AG08395 (cell line): Measurements from ENCODE around the gene AHCYL2.
"Not testable (repeated sequence)": the region's sequence is repeated elsewhere in the genome, so short reads cannot be mapped to it uniquely, and the experiment has no call there.

Source experiments
- DNase-seq: peaks from one replicate; pipeline ENCODE4 v3.0.0; 2012; ENCODE audit warnings: mixed read lengths, low spot score

AHCYL2 gene

DNA sequence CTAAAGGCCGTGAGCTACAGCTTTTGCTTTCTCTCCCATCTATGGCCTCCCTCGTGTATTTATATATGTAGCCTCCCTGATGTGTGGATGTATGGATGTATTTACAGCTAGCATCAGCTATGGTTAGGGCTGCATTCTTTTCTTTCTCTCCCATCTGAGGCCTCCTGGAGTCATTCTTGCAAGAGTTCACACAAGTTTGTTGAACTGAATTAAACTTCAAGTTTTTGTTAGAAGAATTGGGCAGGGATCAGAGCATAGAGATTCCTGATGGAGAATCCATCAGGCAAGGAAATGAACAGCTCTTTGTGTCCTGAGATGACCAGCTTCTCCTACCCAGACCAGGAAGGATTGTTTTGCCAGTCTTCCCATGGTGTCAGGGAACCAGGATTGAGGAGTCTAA, 60.3 kb downstream of the AHCYL2 start:
- no peak for DNase-seq

DNA sequence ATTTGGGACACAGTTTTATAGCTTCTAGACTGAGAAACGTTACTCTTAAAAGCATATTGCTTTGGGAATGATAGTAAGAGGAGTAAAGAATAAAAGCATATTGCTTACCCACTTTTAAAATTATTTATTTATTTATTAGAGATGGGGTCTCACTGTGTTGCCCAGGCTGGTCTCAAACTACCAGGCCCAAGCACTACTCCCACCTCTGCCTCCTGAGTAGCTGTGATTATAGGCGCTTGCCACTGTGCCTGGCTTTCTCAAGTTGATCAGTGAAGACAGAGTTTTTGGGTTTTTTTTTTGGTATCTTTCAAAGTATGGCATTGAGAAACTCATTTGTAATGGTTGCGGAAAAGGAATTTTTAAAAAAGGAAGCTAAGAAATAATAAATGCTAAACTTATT, 68.0 kb downstream of the AHCYL2 start:
- no peak for DNase-seq

DNA sequence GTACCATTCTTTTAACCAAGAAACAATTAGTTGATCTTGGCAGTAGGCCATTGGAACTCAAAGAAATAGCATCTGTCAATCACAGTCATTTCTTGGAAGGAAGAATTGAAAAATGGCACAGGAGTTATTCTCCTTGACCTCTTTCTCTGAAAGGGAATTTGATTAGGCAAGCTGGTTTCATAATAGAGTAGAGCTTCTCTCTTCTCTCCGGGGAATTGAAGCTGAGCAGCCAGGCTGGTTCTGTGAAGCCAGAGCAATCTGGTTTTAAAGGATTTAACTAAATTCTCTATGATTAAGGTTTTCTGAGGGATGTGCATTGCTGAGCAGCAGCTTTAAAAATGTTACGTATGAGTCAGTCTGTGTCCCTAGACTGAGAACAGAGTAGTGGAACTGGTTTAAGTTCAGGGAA, 70.2 kb downstream of the AHCYL2 start:
- DNase-seq: peak; percentile 68

DNA sequence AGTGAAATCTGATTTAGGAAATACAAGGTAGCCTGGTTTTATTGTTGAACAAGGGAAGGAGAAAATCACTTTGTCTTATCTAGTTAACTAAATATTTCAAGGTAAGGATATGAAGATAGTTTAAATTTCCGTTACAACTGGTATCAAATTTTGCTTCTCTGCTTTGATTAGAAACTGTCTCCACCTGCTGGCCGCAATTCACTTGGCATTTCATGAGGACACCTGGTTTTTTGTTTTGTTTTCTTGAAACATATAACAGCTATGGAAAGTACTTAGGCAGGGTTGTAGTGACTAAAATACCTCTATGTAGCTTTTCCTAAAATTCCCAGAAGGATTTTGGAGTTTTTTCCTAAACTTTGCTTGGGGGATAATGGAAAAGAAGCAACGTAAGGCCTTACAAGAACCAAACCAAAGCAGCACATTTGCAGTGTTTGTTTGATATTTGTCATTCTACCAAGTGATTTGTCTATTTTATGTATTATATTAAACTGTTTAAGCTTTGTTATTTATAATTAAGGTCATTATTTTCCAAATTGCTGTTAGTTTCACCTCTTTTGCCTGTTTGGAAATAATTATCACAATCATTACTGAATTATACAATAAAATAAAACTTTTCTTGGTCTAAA, 73.6 kb downstream of the AHCYL2 start:
- DNase-seq: peak; percentile 43

DNA sequence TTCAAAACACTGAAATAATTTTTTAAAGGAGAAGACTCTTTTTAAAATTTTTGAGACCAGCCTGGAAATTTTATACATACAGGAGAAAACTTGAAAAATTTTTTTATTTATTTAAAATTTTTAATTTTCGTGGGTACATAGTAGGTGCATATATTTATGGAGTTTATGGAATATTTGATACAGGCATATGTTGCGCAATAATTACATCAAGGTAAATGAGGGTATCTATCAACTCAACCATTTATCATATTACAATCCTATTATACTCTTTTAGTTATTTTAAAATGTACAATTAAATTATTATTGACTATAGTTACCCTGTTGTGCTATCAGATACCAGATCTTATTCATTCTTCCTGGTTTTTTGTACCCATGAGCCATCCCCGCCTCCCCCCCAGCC, 75.1 kb downstream of the AHCYL2 start:
- no peak for DNase-seq

DNA sequence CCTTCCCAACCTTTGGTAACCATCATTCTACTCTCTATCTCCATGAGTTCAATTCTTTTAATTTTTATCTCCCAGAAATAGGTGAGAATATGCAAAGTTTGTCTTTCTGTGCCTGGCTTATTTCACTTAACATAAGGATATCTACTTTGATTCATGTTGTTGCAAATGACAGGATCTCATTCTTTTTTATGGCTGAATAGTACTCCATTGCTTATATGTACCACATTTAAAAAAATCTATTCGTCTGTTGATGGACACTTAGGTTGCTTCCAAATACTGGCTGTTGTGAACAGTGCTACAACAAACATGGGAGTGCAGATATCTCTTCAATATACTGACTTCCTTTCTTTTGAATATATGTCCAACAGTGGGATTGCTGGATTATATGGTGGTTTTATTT, 75.5 kb downstream of the AHCYL2 start:
- not testable (repeated sequence) for DNase-seq

DNA sequence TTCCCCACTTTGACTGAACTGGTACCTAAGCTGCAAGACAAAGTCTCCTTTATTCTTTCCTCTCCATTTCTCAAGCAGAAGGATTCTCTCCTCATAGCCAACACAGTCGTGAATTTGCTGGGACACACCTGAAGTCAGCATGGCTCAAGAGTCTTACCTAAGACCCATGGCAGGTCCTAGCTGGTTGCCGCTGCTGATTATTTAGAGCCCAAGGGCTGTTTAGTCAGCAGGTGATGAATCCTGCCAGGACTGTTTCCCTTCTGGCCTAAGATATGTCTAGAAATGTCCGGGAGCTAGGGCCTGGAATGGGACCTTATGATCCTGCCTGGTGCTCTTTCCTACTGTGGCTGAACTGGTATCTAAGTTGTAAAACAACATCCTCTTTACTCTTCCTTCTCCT, 82.8 kb downstream of the AHCYL2 start:
- no peak for DNase-seq

DNA sequence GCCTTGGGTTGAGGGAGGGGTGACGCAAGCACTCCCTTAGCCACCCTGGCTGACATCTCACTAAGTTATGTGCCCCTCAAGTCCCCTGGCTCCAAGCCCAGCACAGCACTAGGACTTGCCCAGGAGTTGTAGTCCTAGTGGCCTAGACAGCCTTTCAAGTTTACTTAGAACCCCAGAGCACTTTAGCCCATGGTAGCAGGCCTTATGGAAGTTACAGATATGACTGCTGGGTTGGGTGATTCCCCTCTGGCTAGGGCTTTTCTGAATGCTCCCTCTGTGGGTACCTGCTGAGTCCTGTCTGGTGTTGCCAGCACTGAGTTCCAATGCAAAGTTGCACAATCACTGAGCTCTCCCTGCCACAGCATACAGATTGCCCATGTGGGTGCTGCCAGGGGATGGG, 83.2 kb downstream of the AHCYL2 start:
- DNase-seq: no peak

DNA sequence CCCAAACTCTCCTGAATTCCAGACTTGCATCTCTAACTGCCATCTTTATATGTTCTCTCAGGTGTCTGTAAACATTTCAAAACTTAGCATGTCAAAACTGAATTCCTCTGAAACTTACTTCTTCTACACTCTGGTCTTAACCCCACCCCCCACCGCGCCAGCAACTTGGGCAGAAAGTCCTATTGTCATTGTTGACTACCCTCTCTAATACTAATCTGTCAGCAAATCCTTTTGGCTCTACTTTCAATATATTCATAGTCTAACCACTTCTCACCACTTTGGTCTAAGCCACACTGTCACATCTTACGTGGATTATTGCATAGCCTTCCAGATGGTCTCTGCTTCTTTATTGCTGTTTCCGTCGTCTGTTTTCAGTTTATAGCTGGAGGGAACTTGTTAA, 86.6 kb downstream of the AHCYL2 start:
- DNase-seq: no peak

DNA sequence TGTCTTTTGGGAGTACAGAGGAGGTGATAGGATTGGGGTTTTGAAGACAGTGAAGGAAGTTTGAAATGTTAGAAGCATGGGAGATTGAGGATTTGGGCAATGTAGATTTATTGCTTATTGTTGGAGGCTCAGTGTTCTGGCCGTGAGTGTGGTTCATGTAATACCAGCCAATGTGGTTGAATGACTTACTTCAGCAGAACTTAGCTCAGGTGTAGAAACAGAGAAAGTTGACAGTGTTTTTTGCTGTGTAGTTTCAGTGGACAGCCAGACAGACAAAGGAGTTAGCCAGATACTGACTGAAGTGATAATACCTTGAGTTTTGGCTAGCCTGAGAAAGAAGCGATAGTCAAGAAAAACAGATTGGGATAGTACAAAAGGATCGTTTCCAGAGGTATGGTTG, 88.5 kb downstream of the AHCYL2 start:
- no peak for DNase-seq

DNA sequence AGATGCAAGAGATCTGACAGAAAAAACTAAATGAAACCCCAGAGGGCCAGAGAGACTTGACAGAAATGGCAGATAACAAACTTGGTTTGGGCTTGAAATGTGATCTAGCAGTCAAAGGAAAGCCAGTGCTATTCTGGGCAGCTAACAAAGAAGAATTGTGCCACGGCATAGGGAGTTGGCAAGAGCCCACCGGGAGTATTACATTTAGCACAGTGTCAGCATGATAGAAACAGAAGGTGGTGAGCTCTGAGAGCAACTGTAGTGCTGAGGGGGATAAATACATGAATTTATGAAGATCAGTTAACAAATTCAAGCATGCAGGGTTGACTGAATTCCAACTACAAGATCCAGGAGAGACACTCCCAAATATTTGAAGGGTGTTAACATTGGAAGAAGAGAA, 91.1 kb downstream of the AHCYL2 start:
- DNase-seq: no peak

DNA sequence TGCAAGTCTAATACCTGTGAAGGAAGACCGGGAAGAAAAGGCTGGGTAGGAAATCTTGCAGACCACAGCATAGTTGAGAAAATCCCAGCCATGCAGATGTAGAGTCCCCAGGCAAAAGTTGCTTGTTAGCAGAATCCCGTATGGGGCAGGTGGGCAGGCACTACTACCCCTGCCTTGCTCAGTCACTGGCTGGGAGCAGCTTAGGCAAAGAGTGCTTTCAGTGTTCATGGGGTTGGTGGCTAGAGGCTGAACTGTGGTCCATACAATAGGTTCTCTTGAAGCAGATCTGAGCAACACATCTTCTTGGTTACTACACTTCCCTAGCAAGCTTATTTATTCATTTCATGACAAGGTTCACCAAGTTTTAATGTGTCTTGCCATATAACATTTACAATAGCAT, 92.6 kb downstream of the AHCYL2 start:
- DNase-seq: no peak

DNA sequence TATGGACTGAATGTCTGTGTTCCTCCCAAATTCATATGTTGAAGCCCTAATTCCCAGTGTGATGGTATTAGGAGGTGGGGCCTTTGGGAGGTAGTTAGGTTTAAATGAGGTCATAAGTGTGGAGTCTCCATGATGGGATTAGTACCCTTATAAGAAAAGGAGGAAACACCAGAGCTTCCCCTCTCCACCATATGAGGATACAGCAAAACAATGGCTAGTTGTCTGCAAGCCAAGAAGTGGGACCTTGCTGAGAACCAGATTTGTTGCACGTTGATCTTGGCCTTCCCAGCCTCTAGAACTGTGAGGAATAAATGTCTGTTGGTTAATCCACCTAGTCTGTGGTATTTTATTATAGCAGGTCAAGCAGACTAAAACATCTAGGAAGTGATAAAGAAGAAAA, 102.2 kb downstream of the AHCYL2 start:
- DNase-seq: no peak

DNA sequence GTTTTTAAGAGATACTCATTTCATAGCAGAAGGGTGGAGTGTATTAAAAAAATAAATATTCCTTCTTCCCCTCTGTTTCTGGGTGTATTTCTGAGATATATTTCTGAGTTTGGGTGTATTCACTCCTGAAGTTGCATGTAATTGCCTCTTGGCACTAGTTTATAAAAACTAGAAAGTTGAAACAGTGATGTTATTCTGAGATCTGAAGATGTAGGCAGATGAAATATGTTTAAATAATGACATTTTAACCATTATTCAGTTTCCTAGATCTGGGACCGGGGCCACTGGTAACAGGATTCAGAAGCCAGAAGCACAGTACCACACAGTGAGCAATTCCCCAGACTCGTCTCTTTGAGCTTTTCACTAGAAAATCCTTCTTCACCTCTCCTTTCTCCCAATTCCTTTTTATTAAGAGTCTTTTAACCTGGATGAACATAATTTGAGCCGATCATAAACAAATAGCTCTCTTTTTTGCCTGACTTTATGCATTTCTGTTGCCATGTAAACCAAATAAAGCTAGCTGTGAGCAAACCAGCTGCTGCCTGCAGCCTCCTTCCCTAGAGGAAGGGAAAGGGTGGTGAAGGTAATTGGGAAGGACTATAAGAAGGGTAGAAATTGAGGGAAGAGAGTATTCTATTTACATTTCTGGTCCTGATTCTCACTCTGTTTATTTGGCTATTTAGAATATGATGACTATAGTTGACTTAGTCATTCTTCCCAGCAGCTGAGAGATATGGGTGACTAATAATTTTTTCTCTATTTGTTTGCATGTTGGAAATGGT, 107.6 kb downstream of the AHCYL2 start:
- DNase-seq: peak; percentile 66

DNA sequence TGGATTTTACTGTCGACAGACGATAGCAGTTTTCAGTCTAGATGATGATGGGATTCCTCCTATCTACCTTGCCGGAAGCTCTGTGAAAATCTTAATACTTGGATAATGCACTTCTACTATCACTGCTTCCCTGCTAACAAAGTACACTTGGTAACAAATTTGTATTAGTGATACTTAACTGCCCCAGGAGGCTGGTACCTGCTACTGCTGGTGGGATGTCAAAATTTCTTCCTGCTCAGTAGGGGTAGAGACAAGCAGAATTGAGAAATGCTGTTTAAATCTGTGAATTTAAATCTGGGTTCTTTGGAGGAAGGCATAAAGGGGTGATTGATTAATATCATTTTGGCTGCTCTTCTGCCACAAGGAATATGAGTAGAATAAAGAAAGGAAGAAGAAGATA, 109.6 kb downstream of the AHCYL2 start:
- no peak for DNase-seq

DNA sequence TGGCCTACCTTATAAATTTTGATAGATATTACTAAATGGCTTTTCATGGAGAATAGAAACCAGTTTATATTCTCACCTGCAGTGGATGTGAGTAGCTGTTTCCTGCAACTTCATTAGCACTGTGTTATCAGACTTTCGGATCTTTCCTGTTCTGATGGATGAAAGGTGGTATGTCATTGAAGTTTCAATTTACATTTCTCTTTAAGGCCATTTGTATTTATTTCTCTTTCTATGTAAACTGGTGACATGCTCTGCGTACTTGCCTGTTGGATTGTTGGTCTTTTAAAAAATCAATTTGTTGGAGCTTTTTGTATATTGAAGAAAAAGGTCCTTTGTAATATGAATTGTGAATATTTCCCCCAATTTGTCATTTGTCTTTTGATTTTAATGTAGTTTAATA, 113.6 kb downstream of the AHCYL2 start:
- no peak for DNase-seq

DNA sequence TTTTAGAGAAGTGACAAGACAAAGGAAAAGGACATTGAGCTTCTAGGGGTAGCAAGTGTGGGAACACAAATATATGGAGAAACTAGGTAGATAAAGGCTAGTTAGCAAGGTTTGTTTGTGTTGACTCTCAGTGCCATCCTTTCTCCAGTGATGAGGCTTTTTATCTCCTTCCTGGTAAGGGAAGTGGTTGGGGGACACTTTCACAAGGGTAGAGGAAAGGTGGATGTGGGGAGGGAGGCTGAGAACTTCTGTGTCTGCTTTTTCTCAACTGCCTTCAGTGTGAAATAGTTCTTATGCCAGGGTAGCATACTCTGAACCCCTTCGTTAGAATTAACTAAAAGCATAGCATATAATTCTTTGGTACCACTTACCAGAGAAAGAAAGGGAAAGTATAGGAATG, 116.4 kb downstream of the AHCYL2 start:
- DNase-seq: no peak

DNA sequence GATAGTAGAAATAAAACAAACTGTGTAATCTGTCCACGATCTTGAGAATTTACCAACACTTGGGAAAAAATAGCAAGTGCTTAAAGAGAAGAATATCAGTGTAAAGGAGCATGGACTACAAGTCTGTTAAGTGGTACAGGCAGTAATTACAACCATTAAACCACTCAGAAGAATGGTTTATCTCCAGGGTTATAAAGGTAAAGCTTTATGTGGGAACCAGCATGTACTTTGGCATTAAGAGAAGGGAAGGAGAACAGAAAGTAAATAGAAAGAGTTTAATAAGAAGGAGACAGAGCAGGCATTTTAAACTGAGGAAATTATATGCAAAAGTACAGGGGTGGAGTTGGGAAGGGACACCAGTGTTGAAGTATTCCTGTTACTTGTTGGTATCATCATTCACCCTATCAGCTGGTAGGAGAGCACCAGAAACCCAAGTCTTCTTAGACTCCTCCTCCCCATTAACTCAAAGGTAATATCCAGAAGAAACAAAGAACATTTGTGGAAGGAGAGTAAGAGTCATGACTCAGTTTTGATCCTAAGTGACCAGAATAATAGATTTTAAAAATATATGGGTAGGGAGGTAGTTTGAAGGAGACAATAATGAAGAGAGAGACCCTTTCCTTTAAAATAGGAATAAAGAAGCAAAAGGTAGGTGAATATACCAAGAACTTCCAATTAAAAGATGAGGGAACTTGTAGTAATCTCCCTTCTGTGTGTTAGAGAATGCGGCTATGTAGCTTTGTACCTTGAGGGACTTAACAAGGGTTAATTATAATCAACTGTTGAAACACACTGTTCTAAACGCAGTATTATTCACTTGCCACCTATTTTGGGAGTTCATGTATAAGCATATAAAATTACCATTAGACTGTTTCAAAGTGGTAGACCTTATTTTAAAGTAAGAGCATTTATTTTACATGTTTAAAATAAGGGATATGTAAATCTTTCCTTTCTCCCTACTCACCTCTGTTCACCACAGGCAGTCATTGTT, 117.3 kb downstream of the AHCYL2 start:
- no peak for DNase-seq

DNA sequence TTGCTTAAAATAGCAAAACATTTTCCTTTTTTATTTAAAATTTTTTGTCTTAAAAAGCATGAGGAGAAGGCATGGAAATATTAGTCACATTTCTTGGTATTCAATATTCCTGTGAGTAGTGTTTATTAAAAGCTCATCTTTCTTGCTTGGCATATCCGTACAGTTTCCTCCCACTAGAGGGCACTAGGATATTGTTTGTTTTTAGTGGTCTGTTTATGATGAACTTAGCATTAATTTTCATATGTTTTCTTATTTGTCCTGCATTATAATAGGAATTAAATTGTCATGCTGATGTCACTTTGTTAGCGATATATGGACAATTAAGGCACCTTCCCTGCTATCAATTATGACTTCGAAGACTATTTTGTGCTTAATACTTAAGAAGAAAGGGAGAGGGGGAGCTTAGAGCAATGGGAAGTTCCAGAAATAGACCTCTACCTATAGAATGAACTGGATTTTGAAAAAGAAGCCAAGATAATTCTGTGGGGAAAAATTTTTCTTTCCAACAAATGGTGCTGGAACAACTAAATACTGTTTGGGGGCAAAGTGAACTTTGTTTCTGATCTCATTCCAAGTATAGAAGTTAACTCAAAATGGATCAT, 118.4 kb downstream of the AHCYL2 start:
- DNase-seq: peak; percentile 56

DNA sequence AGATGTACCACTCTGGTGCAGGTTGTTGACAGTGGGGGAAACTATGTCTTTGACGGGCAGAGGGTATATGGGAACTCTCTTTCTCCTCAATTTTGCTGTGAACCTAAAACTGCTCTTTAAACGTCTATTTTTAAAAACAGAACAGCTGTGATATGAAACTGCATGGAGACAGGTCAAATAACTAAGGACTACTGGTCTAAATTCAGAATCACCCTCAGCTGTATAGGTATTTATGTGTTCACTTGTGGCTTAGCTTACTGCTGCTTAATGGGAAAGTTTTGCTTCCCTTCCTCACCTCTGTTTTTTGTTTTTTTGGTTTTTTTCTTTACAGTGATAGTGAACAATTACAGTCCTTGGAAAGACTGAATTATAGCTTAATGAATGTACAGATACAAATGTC, 122.5 kb downstream of the AHCYL2 start:
- no peak for DNase-seq

DNA sequence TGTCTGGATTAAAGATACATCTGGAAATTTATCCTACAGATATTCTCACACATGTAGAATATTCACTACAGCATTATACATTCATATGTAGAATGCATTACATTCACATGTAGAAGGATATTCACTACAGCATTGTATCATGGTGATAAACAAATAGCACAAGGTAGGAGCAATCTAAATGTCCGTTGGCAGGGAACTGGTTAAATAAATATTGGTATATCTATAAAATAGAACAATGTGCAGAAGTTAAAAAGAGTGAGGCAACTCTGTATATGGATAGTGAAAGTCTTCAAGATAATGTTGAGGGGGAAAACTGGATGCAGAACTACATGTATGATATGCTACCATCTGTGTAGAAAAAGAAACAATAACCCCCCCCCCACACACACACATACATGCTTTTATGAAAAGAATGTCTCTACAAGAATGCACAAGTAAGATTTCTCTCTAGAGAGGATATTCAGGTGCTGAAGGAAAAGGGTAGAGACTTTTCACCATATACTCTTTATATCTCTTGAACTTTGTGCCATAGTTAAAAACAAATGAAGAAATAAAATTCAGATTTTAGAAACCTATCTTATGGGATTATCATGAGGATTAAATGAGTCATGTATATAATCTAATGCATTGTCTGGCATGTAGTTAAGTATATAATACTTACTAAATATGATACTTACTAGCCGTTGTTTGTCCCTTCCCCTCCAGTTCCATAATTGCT, 123.4 kb downstream of the AHCYL2 start:
- DNase-seq: no peak

DNA sequence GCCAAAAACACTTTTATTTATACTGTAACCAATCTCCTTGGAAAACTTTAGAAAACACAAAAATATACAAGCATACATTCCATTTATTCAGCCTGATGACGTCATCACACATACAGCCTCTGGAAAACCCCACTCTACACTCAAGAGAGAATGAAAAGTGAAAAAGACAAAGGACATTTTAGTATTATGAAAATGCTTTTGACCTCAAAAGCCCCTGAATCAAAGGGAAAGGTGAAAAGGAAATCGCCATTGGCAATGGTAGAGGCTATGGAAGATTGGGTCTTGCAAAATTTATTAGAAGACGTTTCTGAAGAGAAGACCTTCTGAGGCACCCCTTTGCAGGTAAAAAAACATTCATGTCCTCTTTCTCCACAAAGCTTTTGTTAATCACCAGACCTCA, 126.5 kb downstream of the AHCYL2 start:
- no peak for DNase-seq
